Hepatocyte (in vitro differentiated cells): ENCODE measurements around the gene IL21R. TPM values are rescaled to one million over a fixed set of nuclear protein-coding genes. Genes with fewer than 3 reads are reported as not detected.

Experiments
- DNase-seq: peaks from one replicate; pipeline ENCODE4 v3.0.0-alpha.2; 2016; ENCODE audit warnings: low spot score
- H2AFZ ChIP-seq: fragments of 200-600 bp; sonication (generic); 2 replicates; pipeline ENCODE4 v1.6.0; 2016; ENCODE audit warnings: antibody characterized with exemption, mild to moderate bottlenecking
- H3K27ac ChIP-seq: fragments of 200-600 bp; sonication (generic); 2 replicates; pipeline ENCODE4 v1.5.1; 2016; ENCODE audit warnings: mild to moderate bottlenecking
- H3K27me3 ChIP-seq: fragments of 200-600 bp; sonication (generic); 2 replicates; pipeline ENCODE4 v1.6.1; 2016
- H3K36me3 ChIP-seq: fragments of 200-600 bp; sonication (generic); replicated peaks from 2 replicates; pipeline ENCODE4 v1.5.1; 2016; ENCODE audit warnings: low read depth; ENCODE audit not compliant: insufficient read depth
- H3K4me1 ChIP-seq: fragments of 200-600 bp; sonication (generic); 2 replicates; pipeline ENCODE4 v1.5.1; 2016; ENCODE audit warnings: mild to moderate bottlenecking, moderate library complexity; ENCODE audit not compliant: insufficient read depth
- H3K4me2 ChIP-seq: fragments of 200-600 bp; sonication (generic); 2 replicates; pipeline ENCODE4 v1.6.0; 2016
- H3K4me3 ChIP-seq: fragments of 200-600 bp; sonication (generic); 2 replicates; pipeline ENCODE4 v1.5.1; 2016; ENCODE audit warnings: mild to moderate bottlenecking
- H3K79me2 ChIP-seq: fragments of 200-600 bp; sonication (generic); 2 replicates; pipeline ENCODE4 v1.6.0; 2017; ENCODE audit warnings: mild to moderate bottlenecking
- H3K9me2 ChIP-seq: fragments of 200-600 bp; sonication (generic); replicated peaks from 2 replicates; pipeline ENCODE4 v1.6.0; 2017; ENCODE audit warnings: mild to moderate bottlenecking; ENCODE audit not compliant: insufficient read depth
- H3K9me3 ChIP-seq: fragments of 200-600 bp; sonication (generic); 2 replicates; pipeline ENCODE4 v1.5.1; 2016; ENCODE audit warnings: low read depth, mild to moderate bottlenecking
- H4K20me1 ChIP-seq: fragments of 200-600 bp; sonication (generic); 2 replicates; pipeline ENCODE4 v1.6.0; 2016; ENCODE audit warnings: mild to moderate bottlenecking; ENCODE audit not compliant: insufficient read depth, poor library complexity, severe bottlenecking
- EZH2 ChIP-seq: fragments of 200-600 bp; sonication (generic); IDR thresholded peaks from 2 replicates; pipeline ENCODE4 v1.6.1; 2016; ENCODE audit warnings: antibody characterized with exemption, mild to moderate bottlenecking, borderline replicate concordance
- EZH2phosphoT487 ChIP-seq: fragments of 200-600 bp; sonication (generic); IDR thresholded peaks from one replicate; pipeline ENCODE4 v1.6.1; 2018; ENCODE audit warnings: antibody characterized with exemption, mild to moderate bottlenecking, low read depth, moderate library complexity; ENCODE audit not compliant: unreplicated experiment, severe bottlenecking
- WGBS: methylation state at CpG from one replicate; pipeline ENCODE4 v1.1.6; 2016; ENCODE audit warnings: low lambda C conversion rate; ENCODE audit errors: missing lambda C conversion rate; 5-methylcytosine and 5-hydroxymethylcytosine counted together
- polyA plus RNA-seq: library from polyadenylated mRNA; unstranded; fragments of >200 nt; fragmentation: Nextera tagmentation; extraction: Ambion mirVana; gene quantifications from 2 replicates; pipeline ENCODE4 v1.2.1, GENCODE V29; 2016
- total RNA-seq: library from RNA; depleted of rRNA; stranded (reverse); fragments of >200 nt; gene quantifications from 2 replicates; pipeline ENCODE4 v1.2.3, GENCODE V29; 2014
- TF ChIP-seq, protein P1 (sequence below): fragments of 200-600 bp; sonication (generic); IDR thresholded peaks from 2 replicates; pipeline ENCODE4 v1.5.1; 2016; ENCODE audit warnings: antibody characterized with exemption, mild to moderate bottlenecking; ENCODE audit not compliant: poor library complexity

The IL21R gene
- total and polyA plus RNA-seq, 2 experiments from 2014 or later = 0.10 TPM; not detected in 1

DNA sequence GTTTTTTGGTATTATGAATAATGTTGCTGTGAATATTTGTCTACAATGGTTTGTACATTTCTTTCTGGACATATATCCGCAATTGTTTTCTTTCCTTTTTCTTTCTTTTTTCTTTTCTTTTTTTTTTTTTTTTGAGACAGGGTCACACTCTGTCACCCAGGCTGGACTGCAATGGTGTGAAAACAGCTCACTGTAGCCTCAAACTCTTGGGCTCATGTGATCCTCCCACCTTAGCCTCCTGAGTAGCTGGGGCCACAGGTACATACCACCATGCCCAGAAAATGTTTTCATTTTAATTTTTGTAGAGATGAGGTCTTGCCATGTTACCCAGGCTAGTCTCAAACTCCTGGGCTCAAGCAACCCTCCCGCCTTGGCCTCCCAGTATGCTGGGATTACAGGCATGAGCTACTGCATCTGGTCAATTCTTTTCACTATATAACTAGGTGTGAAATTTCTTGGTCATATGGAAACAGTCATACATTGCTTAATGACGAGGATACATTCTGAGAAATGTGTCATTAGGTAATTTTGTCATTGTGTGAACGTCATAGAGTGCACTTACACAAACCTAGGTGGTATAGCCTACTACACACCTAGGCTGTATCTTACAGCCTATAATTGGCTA, 15.2 kb downstream of the IL21R start:
- no peaks in the 10 kb centered on the region for H3K9me3 ChIP-seq
- no peaks in the 10 kb centered on the region for H3K4me1 ChIP-seq
- H3K9me2 ChIP-seq = no peaks in the 10 kb centered on the region
- H3K36me3 ChIP-seq = no peaks in the 10 kb centered on the region
- TF ChIP-seq EZH2 (no peak), EZH2phosphoT487 (no peak)
- TF ChIP-seq, protein P1, sequence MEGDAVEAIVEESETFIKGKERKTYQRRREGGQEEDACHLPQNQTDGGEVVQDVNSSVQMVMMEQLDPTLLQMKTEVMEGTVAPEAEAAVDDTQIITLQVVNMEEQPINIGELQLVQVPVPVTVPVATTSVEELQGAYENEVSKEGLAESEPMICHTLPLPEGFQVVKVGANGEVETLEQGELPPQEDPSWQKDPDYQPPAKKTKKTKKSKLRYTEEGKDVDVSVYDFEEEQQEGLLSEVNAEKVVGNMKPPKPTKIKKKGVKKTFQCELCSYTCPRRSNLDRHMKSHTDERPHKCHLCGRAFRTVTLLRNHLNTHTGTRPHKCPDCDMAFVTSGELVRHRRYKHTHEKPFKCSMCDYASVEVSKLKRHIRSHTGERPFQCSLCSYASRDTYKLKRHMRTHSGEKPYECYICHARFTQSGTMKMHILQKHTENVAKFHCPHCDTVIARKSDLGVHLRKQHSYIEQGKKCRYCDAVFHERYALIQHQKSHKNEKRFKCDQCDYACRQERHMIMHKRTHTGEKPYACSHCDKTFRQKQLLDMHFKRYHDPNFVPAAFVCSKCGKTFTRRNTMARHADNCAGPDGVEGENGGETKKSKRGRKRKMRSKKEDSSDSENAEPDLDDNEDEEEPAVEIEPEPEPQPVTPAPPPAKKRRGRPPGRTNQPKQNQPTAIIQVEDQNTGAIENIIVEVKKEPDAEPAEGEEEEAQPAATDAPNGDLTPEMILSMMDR = no peak
- WGBS = 86% methylated on average over 4 of the region's 4 CpGs
- no peaks in the 10 kb centered on the region for H4K20me1 ChIP-seq
- H3K4me3 ChIP-seq = no peak overlapping the region
- no peak overlapping the region for H2AFZ ChIP-seq
- no peak for DNase-seq
- no peaks in the 10 kb centered on the region for H3K79me2 ChIP-seq
- H3K27ac ChIP-seq = no peak overlapping the region
- H3K4me2 ChIP-seq = no peak overlapping the region
- H3K27me3 ChIP-seq = no peaks in the 10 kb centered on the region

DNA sequence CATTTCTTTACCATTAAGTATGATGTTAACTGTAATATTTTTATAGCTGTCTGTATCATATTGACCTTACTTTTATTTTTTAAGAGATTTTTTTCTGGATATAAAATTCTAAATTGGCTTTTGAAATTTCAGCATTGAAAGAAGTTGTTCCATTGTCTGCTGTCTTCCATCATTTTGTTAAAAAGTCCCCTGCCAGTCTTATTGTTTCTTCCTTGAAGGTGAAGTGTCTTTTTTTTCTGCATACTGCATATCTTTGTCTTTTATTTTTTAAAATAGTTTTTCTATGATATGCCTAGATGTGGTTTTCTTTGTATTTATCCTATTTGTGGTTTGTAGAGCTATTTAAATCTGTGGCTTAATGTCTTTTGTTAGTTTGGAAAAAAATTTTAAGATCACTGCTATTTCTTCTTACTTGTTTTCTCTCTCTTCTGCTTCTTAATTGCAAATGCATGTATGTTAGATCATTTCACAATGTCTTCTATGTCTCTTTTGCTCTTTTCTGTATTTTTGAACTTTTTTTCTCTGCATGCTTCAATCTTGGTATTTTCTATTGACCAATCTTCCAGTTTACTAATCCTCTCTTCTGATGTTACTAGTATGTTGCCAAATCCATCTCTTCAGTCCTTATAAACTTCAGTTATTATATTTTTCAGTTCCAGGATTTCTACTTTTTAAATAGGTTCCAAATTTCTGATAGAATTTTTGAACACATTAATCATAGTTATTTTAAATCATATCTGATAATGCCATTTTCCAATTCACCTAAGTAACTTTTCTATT, 20.2 kb downstream of the IL21R start:
- no peaks in the 10 kb centered on the region for H3K79me2 ChIP-seq
- H3K4me1 ChIP-seq = no peaks in the 10 kb centered on the region
- DNase-seq = no peak
- no peak overlapping the region for H3K27ac ChIP-seq
- H4K20me1 ChIP-seq = no peaks in the 10 kb centered on the region
- no peak overlapping the region for H3K4me3 ChIP-seq
- H3K9me3 ChIP-seq = peaks cover 7% of the 10 kb centered on the region
- no peaks in the 10 kb centered on the region for H3K36me3 ChIP-seq
- no peak overlapping the region for H3K4me2 ChIP-seq
- TF ChIP-seq, protein P1 = no peak
- TF ChIP-seq EZH2 (no peak), EZH2phosphoT487 (no peak)
- H3K27me3 ChIP-seq = no peaks in the 10 kb centered on the region
- H2AFZ ChIP-seq = no peak overlapping the region
- H3K9me2 ChIP-seq = no peaks in the 10 kb centered on the region

DNA sequence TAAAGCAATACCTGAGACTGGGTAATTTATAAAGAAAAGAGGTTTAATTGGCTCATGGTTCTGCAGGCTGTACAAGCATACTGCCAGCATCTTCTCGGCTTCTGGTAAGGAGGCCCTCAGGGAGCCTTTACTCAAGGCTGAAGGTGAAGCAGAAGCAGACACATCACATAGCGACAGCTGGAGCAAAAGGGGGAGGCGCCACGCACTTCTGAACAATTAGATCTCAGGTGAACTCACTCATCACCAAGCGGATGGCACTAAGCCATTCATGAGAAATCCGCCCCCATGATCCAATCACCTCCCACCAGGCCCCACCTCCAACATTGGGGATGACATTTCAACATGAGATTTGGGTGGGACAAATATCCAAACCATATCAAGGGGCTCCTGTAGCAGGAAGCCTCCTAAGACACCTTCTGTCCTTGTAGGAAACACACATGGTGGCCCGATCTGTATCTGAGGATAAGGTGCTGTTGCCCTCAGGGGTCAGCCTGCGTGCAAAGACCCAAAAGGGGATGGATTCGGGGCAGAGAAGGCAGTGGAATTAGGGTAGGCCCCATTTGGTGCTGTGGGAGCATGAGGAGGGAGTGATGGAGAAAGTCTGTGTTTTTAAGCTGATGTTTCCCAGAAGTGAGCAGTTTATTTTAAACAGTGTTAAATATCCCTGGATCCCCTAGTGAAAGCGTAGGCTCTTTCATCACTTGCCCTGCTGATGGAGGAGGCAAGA, 23.0 kb downstream of the IL21R start:
- TF ChIP-seq, protein P1 = no peak
- TF ChIP-seq EZH2 (no peak), EZH2phosphoT487 (no peak)
- Histone ChIP-seq H3K4me1 (no peaks in the 10 kb centered on the region), H3K4me2 (no peak overlapping the region), H4K20me1 (no peaks in the 10 kb centered on the region), H3K27me3 (no peaks in the 10 kb centered on the region), H3K9me3 (peaks cover 7% of the 10 kb centered on the region), H3K4me3 (no peak overlapping the region), H3K9me2 (no peaks in the 10 kb centered on the region), H2AFZ (no peak overlapping the region), H3K79me2 (no peaks in the 10 kb centered on the region), H3K27ac (no peak overlapping the region), H3K36me3 (no peaks in the 10 kb centered on the region)
- 91% methylated on average over 10 of the region's 10 CpGs for WGBS
- no peak for DNase-seq
